Suprapubic skin (tissue), 3 donors: ENCODE results near the gene OTUD7B.

Experiments
- CTCF ChIP-seq, 2 donors: fragments of 200-600 bp in 1 of 2; fragments of 450-650 bp in 1 of 2; sonication (generic) in 1 of 2; IDR thresholded peaks; one replicate each; pipeline ENCODE4 v1.5.1; 2016 to 2019; ENCODE audit warnings: antibody characterized with exemption in 2 of 2, mild to moderate bottlenecking in 1 of 2, moderate library complexity in 1 of 2
- POLR2AphosphoS5 ChIP-seq, 3 donors: sonication (generic); formaldehyde crosslinking; IDR thresholded peaks; one replicate each; pipeline ENCODE4 v1.6.1; 2017; ENCODE audit warnings: antibody characterized with exemption in 3 of 3

GRCh38 chr1:150009604-150010392 is 728 bp downstream of the OTUD7B start:
- TF ChIP-seq CTCF (IDR thresholded peaks at IDR 0.05) = no peak
- TF ChIP-seq POLR2AphosphoS5 (IDR thresholded peaks at IDR 0.05) = no peak
